Activated naive CD4-positive, alpha-beta T cell treated with anti-CD3 and anti-CD28 coated beads for 36 hours (primary cell): ENCODE results near the gene MIF. TPM values are rescaled to one million over a fixed set of nuclear protein-coding genes. Genes with fewer than 3 reads are reported as not detected.

Experiments used
- CTCF ChIA-PET: fragments of 350-600 bp; sonication (Branson Sonifier 250); formaldehyde crosslinking; loops from one replicate; lab custom pipeline; 2021; ENCODE audit warnings: antibody characterized with exemption; lab: Charles Lee
- DNase-seq: peaks from one replicate; pipeline ENCODE4 v3.0.0-alpha.2; 2020
- H3K27ac Mint-ChIP-seq: one replicate; pipeline ENCODE4 v1.8.0; 2021; ENCODE audit warnings: mild to moderate bottlenecking, mixed read lengths
- H3K27me3 Mint-ChIP-seq: one replicate; pipeline ENCODE4 v1.8.0; 2021; ENCODE audit warnings: low read depth, mixed read lengths
- H3K36me3 Mint-ChIP-seq: one replicate; pipeline ENCODE4 v1.8.0; 2021; ENCODE audit warnings: low read depth, mixed read lengths
- H3K4me1 Mint-ChIP-seq: one replicate; pipeline ENCODE4 v1.8.0; 2021; ENCODE audit warnings: low read depth, mixed read lengths
- H3K4me3 Mint-ChIP-seq: one replicate; pipeline ENCODE4 v1.8.0; 2021; ENCODE audit warnings: mild to moderate bottlenecking, moderate library complexity, mixed read lengths
- H3K9me3 Mint-ChIP-seq: one replicate; pipeline ENCODE4 v1.8.0; 2021; ENCODE audit warnings: mixed read lengths
- intact Hi-C: fragments of 100-400 bp; cut with micrococcal nuclease; formaldehyde crosslinking; loops from one replicate; pipeline ENCODE4 v1.15.1; 2023
- total RNA-seq, 2 experiments: library from RNA; stranded (reverse); gene quantifications; one replicate each; pipeline ENCODE4 v1.2.3, GENCODE V29; 2021

The MIF gene
- total RNA-seq, 2 experiments from 2014 or later: 1,489 to 1,512 TPM

DNA sequence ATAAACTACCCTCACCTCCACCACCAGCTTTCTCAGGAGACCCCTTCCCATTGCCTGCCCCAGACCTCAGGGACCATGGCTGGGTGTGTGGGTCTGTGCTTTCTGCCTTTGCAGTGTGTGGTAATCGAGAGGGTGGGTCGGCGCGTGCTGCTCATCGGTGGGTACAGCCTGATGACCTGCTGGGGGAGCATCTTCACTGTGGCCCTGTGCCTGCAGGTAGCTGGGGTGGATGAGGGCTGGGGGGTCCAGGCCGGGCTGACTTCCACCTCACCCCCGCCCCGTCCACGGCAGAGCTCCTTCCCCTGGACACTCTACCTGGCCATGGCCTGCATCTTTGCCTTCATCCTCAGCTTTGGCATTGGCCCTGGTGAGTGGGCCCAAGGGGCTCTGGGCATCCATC lies 10.5 kb upstream of the MIF start:
- H3K36me3 Mint-ChIP-seq: no peaks in the 10 kb centered on the region
- H3K27ac Mint-ChIP-seq: no peak overlapping the region
- no peaks in the 10 kb centered on the region for H3K9me3 Mint-ChIP-seq
- CTCF ChIA-PET: no interaction called here
- H3K4me3 Mint-ChIP-seq: no peak overlapping the region
- no peak for DNase-seq
- H3K4me1 Mint-ChIP-seq: no peaks in the 10 kb centered on the region
- intact Hi-C loops: no loop called here
- H3K27me3 Mint-ChIP-seq: no peaks in the 10 kb centered on the region

DNA sequence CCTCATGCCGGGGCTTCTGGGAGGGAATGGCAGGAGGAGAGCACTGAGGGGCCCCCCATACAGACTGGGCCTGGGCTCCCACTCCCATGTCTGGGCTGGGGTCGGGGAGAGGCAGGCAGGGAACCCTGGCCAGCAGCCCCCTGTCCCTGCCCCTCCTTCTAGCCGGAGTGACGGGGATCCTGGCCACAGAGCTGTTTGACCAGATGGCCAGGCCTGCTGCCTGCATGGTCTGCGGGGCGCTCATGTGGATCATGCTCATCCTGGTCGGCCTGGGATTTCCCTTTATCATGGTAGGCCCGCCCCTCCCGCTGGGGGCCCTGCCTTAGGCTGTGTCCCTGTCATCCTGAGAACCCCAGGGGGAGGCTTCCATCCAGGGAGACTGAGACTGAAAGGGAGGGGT lies 10.0 kb upstream of the MIF start:
- Mint-ChIP-seq H3K4me3 (no peak overlapping the region), H3K27me3 (no peaks in the 10 kb centered on the region), H3K27ac (no peak overlapping the region), H3K4me1 (no peaks in the 10 kb centered on the region), H3K9me3 (no peaks in the 10 kb centered on the region), H3K36me3 (no peaks in the 10 kb centered on the region)
- DNase-seq: no peak
- CTCF ChIA-PET: no interaction called here
- intact Hi-C loops: no loop called here

DNA sequence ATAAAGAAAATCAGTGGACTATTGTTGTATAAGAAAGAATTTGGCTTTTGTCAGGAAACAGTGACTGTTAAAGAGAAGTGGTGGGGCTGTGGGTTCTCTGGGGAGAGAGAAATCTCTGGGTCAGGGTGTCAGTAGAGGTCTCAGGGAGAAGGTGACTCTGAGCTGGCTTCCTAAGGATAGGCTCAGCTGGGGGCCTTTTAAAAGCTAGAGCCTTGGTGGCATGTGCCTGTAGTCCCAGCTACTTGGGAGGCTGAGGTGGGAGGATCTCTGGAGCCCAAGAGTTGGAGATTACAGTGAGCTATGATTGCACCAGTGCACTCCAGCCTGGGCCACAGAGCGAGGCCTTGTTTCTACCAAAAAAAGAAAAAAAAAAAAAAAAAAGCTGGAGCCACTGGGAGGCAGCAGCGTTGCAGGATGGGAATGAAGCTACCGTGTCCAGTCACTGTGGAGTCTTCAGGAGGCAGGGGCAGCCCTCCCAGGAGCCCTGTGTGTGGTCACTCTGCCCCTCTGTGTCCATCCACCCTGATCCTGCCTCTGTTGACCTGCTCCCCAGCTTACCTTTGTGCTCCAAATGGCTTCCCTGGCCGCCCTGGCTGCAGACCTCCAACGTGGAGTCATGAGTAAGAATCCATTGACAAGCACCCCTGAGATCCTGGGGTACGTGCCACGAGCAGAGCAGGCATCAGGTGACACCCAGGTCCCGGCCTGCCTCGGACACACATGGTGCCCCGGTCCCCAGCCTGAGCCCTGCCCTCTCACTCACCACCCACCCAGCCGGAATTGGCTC lies 5.4 kb upstream of the MIF start:
- intact Hi-C loops: no loop called here
- Mint-ChIP-seq H3K27ac (no peak overlapping the region), H3K27me3 (no peaks in the 10 kb centered on the region), H3K9me3 (no peaks in the 10 kb centered on the region), H3K36me3 (no peaks in the 10 kb centered on the region), H3K4me1 (peaks cover 4% of the 10 kb centered on the region), H3K4me3 (no peak overlapping the region)
- CTCF ChIA-PET: no interaction called here
- no peak for DNase-seq

DNA sequence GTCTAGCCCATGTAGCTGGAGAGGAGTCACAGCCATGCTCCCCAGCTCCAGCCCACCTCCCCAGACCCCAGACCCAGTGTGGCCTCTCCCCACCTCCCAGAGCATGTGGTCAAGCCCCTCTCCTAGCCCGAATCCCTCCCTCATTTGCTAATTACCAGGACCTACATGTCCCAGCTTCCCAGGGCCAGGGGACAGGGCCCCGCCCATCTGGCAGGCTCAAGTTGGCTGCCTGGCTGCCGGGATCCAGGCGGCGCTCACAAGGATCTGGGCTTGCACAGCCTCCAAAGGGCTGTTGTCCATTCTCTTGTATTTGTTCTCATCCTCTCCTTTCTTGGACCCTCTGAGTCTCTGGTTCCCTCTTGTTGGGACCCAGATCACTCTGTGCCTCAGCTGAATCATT lies 4.6 kb upstream of the MIF start:
- intact Hi-C loops: loop anchor here (5.0 to 10.0 kb wide), 2 partner anchors 32 to 535 kb away; partner anchors contain the start of genes ADORA2A and SLC2A11
- CTCF ChIA-PET: no interaction called here
- no peaks in the 10 kb centered on the region for H3K27me3 Mint-ChIP-seq
- peaks cover 4% of the 10 kb centered on the region for H3K4me1 Mint-ChIP-seq
- no peak for DNase-seq
- no peak overlapping the region for H3K4me3 Mint-ChIP-seq
- peaks cover 3% of the 10 kb centered on the region for H3K36me3 Mint-ChIP-seq
- no peaks in the 10 kb centered on the region for H3K9me3 Mint-ChIP-seq
- no peak overlapping the region for H3K27ac Mint-ChIP-seq

DNA sequence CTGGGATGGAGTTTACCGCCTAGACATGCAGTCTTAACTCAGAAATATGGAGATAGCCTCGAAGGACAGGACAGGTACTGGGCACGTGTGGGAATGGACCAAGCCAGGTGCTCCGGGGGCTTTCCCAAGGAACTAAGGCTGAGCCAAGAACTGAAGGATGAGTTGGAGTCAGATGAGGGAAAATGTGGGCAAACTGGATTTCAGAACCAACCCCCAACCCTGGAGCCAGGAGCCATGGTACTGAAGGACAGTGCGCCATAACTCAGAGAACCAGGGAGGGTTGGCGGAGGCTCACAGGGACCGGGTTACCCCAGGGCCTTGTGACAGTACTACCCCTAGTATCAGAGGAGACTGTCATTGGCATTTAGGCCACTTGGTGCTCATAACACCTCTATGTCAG lies 2.5 kb upstream of the MIF start:
- Mint-ChIP-seq H3K27ac (no peak overlapping the region), H3K36me3 (peaks cover 19% of the 10 kb centered on the region)

DNA sequence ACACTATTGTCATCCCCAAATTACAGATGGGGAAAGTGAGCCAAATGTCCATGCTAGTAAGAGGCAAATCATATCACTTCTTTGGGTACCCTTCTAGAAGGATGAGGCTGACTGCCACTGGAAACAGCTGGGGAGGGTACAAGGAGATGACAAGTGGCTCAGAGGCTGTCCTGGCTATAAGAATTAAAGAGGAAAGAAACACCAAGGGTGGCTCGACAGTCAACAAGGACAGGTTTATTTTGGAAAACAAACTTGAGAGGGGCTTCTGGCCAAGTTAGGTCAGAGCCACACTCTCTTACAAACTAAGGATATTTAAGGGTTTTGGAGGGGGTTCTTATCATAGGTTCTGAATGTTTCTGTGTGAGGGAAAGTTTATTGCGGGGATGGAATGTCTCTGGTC lies 2.1 kb upstream of the MIF start:
- Mint-ChIP-seq H3K9me3 (no peaks in the 10 kb centered on the region), H3K4me3 (no peak overlapping the region), H3K27me3 (no peaks in the 10 kb centered on the region), H3K36me3 (peaks cover 23% of the 10 kb centered on the region), H3K27ac (no peak overlapping the region), H3K4me1 (peaks cover 17% of the 10 kb centered on the region)
- CTCF ChIA-PET: no interaction called here
- no peak for DNase-seq
- intact Hi-C loops: loop anchor here (5.0 to 10.0 kb wide), 2 partner anchors 35 to 533 kb away; partner anchors contain the start of genes ADORA2A and SLC2A11

More for the DNA sequence above, 2.5 kb upstream of the MIF start:
- no peak overlapping the region for H3K4me3 Mint-ChIP-seq
- no peak for DNase-seq
- CTCF ChIA-PET: no interaction called here
- H3K4me1 Mint-ChIP-seq: peaks cover 15% of the 10 kb centered on the region
- intact Hi-C loops: loop anchor here (5.0 to 10.0 kb wide), 2 partner anchors 34 to 533 kb away; partner anchors contain the start of genes ADORA2A and SLC2A11
- H3K27me3 Mint-ChIP-seq: no peaks in the 10 kb centered on the region
- no peaks in the 10 kb centered on the region for H3K9me3 Mint-ChIP-seq

DNA sequence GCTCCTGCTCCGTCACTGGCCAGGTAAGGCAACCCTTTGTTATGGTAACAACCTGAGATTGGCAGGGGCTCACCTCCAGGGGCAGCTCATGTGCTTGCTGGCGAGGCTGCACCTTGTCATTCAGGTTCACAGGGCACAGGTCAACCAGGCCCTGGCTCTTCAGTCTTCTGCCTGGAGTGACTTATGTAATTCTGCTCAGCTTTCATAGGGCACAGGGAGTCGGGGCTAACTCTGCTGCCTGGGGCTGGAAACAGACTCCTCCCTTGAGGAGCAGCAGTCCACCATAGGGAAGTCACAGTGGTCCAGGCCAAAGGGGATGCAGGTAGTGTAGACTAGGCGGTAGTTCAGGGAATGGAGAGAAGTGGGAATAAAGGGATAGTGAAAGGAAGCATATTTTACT lies 1.5 kb upstream of the MIF start:
- Mint-ChIP-seq H3K4me3 (peak overlapping the region; percentile 95), H3K4me1 (peaks cover 19% of the 10 kb centered on the region), H3K36me3 (peaks cover 25% of the 10 kb centered on the region), H3K27me3 (no peaks in the 10 kb centered on the region), H3K27ac (no peak overlapping the region), H3K9me3 (no peaks in the 10 kb centered on the region)
- intact Hi-C loops: loop anchor here (5.0 to 10.0 kb wide), 2 partner anchors 35 to 532 kb away; partner anchors contain the start of genes ADORA2A and SLC2A11
- DNase-seq: no peak
- CTCF ChIA-PET: interaction anchor here (1.2 to 2.5 kb wide), 2 partner anchors 10 to 34 kb away, joined by 6 to 31 read pairs; partner anchors contain the start of gene SLC2A11

DNA sequence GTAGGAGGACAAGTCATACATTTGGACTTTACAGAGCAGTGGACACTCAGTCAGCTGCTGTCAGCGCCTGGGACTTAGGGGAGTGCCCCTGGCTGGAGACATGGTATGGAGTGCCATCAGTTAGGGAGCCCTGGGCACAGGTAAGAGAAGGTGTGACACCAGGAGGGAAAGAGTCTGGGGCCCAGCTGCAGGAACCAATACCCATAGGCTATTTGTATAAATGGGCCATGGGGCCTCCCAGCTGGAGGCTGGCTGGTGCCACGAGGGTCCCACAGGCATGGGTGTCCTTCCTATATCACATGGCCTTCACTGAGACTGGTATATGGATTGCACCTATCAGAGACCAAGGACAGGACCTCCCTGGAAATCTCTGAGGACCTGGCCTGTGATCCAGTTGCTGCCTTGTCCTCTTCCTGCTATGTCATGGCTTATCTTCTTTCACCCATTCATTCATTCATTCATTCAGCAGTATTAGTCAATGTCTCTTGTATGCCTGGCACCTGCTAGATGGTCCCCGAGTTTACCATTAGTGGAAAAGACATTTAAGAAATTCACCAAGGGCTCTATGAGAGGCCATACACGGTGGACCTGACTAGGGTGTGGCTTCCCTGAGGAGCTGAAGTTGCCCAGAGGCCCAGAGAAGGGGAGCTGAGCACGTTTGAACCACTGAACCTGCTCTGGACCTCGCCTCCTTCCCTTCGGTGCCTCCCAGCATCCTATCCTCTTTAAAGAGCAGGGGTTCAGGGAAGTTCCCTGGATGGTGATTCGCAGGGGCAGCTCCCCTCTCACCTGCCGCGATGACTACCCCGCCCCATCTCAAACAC lies 850 bp upstream of the MIF start:
- intact Hi-C loops: loop anchor here (5.0 to 10.0 kb wide), 2 partner anchors 36 to 531 kb away; partner anchors contain the start of genes ADORA2A and SLC2A11
- peak overlapping the region; percentile 95 for H3K4me3 Mint-ChIP-seq
- peak overlapping the region; percentile 97 for H3K27ac Mint-ChIP-seq
- no peaks in the 10 kb centered on the region for H3K27me3 Mint-ChIP-seq
- H3K36me3 Mint-ChIP-seq: peaks cover 28% of the 10 kb centered on the region
- CTCF ChIA-PET: interaction anchor here (0.7 to 2.5 kb wide), 12 partner anchors 8 to 281 kb away, joined by 3 to 31 read pairs (median 5); partner anchors contain the start of gene SLC2A11
- H3K9me3 Mint-ChIP-seq: no peaks in the 10 kb centered on the region
- peaks cover 19% of the 10 kb centered on the region for H3K4me1 Mint-ChIP-seq
- DNase-seq: no peak

DNA sequence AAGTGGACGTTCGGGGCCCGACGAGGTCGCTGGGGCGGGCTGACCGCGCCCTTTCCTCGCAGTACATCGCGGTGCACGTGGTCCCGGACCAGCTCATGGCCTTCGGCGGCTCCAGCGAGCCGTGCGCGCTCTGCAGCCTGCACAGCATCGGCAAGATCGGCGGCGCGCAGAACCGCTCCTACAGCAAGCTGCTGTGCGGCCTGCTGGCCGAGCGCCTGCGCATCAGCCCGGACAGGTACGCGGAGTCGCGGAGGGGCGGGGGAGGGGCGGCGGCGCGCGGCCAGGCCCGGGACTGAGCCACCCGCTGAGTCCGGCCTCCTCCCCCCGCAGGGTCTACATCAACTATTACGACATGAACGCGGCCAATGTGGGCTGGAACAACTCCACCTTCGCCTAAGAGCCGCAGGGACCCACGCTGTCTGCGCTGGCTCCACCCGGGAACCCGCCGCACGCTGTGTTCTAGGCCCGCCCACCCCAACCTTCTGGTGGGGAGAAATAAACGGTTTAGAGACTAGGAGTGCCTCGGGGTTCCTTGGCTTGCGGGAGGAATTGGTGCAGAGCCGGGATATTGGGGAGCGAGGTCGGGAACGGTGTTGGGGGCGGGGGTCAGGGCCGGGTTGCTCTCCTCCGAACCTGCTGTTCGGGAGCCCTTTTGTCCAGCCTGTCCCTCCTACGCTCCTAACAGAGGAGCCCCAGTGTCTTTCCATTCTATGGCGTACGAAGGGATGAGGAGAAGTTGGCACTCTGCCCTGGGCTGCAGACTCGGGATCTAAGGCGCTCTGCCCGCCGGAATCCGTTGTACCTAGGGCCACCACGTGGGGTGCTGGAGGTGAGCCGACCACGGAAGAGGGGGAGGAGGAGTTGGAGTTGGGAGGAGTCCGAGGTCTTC lies 771 bp downstream of the MIF start:
- peak; percentile 84 for DNase-seq
- CTCF ChIA-PET: interaction anchor here (0.7 to 2.5 kb wide), 13 partner anchors 8 to 116 kb away, joined by 3 to 31 read pairs (median 4); partner anchors contain the start of gene SLC2A11
- intact Hi-C loops: loop anchor here (1.0 to 10.0 kb wide), 5 partner anchors 19 to 660 kb away; partner anchors contain the start of genes ADORA2A, GUCD1, SLC2A11 and SNRPD3
- H3K9me3 Mint-ChIP-seq: no peaks in the 10 kb centered on the region
- H3K4me3 Mint-ChIP-seq: peak overlapping the region; percentile 95
- H3K27me3 Mint-ChIP-seq: no peaks in the 10 kb centered on the region
- peaks cover 19% of the 10 kb centered on the region for H3K4me1 Mint-ChIP-seq
- H3K36me3 Mint-ChIP-seq: peaks cover 34% of the 10 kb centered on the region
- peak overlapping the region; percentile 97 for H3K27ac Mint-ChIP-seq

DNA sequence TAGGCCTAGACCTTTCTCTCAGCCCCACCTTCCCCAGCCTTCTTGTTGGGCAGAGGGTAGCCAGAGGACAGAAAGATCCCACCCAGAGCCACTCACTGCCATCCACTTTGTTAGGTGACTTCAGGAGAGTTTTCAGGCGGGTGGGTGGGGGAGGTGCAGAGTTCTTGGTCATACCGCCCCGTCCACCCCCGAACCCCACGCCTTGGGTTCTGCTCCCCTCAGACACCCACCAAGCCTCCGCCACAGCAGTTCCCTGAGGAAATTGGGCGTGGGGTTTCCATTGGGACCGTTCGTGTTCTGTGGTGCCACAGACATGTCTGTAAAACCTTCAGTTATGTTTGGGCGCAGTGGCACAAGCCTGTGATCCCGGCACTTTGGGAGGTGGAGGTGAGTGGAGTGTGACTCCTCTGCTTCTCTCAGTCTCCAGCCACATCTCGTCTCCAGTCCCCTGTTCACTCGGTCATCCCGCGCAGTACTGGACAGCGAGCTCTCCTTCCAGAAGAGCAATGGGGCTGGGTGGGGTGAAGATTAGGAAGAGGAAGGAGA lies 1.5 kb downstream of the MIF start:
- H3K27ac Mint-ChIP-seq: peak overlapping the region; percentile 86
- H3K27me3 Mint-ChIP-seq: no peaks in the 10 kb centered on the region
- H3K4me3 Mint-ChIP-seq: peak overlapping the region; percentile 95
- DNase-seq: no peak
- CTCF ChIA-PET: no interaction called here
- no peaks in the 10 kb centered on the region for H3K9me3 Mint-ChIP-seq
- intact Hi-C loops: loop anchor here (1.0 to 10.0 kb wide), 2 partner anchors 108 to 529 kb away; partner anchors contain the start of gene ADORA2A
- H3K4me1 Mint-ChIP-seq: peaks cover 19% of the 10 kb centered on the region
- peaks cover 38% of the 10 kb centered on the region for H3K36me3 Mint-ChIP-seq

DNA sequence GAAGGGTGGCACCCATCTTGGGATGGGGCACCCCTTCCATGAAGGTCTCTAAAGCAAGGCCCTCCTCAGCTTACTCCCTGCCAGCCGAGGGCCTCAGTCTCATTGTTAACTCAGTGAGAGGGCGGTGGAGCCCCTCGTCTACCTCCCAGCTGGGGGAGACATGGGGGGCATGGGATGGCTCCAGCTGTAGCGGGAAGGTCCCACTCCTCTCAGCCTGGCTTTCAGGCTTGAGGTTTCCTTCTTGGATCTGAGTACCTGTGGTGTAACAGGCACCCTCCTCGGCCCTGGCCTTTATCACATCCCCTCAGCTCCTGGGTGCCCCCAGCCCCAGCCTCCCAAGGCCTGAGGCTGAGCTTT lies 2.0 kb downstream of the MIF start:
- H3K27ac Mint-ChIP-seq: peak overlapping the region; percentile 86
- intact Hi-C loops: loop anchor here (10.0 kb wide), 1 partner anchor 529 kb away; the partner anchor contains the start of gene ADORA2A
- H3K36me3 Mint-ChIP-seq: peaks cover 38% of the 10 kb centered on the region
- CTCF ChIA-PET: no interaction called here
- peak overlapping the region; percentile 95 for H3K4me3 Mint-ChIP-seq
- DNase-seq: no peak
- H3K4me1 Mint-ChIP-seq: peaks cover 19% of the 10 kb centered on the region
- H3K9me3 Mint-ChIP-seq: no peaks in the 10 kb centered on the region
- H3K27me3 Mint-ChIP-seq: no peaks in the 10 kb centered on the region
